PC-9 (cell line): ENCODE measurements around the gene MCC.

Source experiments
- CTCF ChIP-seq: fragments of 200-600 bp; sonication (generic); conservative IDR thresholded peaks from 2 replicates; pipeline ENCODE4 v1.6.1; 2017; ENCODE audit warnings: mixed run types, antibody characterized with exemption, mild to moderate bottlenecking, moderate library complexity
- EZH2 ChIP-seq: fragments of 200-600 bp; sonication (generic); IDR thresholded peaks from 2 replicates; pipeline ENCODE4 v1.8.0; 2017; ENCODE audit warnings: antibody characterized with exemption, low read depth

GRCh38 chr5:113038714-113039113, 449.5 kb downstream of the MCC start:
- no peak for TF ChIP-seq CTCF
- TF ChIP-seq EZH2 = no peak
